Measurements from ENCODE around the gene TXNRD1. TPM values are rescaled to one million over a fixed set of nuclear protein-coding genes. Genes with fewer than 3 reads are reported as not detected.
"Not testable (repeated sequence)": the region's sequence is repeated elsewhere in the genome, so short reads cannot be mapped to it uniquely, and the experiment has no call there.

Gene TXNRD1
- total RNA-seq, 4 donors from 2014 or later: 111 to 140 (median 128) TPM

- no peak for DNase-seq (ENCODE audit: low spot score in 2 of 2)
- no peak for TF ChIP-seq EP300 (IDR thresholded peaks at IDR 0.05)
- TF ChIP-seq, protein P1, sequence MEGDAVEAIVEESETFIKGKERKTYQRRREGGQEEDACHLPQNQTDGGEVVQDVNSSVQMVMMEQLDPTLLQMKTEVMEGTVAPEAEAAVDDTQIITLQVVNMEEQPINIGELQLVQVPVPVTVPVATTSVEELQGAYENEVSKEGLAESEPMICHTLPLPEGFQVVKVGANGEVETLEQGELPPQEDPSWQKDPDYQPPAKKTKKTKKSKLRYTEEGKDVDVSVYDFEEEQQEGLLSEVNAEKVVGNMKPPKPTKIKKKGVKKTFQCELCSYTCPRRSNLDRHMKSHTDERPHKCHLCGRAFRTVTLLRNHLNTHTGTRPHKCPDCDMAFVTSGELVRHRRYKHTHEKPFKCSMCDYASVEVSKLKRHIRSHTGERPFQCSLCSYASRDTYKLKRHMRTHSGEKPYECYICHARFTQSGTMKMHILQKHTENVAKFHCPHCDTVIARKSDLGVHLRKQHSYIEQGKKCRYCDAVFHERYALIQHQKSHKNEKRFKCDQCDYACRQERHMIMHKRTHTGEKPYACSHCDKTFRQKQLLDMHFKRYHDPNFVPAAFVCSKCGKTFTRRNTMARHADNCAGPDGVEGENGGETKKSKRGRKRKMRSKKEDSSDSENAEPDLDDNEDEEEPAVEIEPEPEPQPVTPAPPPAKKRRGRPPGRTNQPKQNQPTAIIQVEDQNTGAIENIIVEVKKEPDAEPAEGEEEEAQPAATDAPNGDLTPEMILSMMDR (IDR thresholded peaks at IDR 0.05): no peak
- no peak for TF ChIP-seq POLR2A (IDR thresholded peaks at IDR 0.05)
- Histone ChIP-seq H3K4me3 (no peak overlapping the region), H3K27me3 (no peaks in the 10 kb centered on the region), H3K4me1 (no peaks in the 10 kb centered on the region), H3K9me3 (peaks cover 0 to 5% (median 0%) of the 10 kb centered on the region in 4 donors), H3K27ac (no peak overlapping the region), H3K36me3 (no peaks in the 10 kb centered on the region)
- WGBS, 2 donors: 71 to 75% methylated on average over 19 of the region's 19 CpGs
Measured at GRCh38 chr12:104204690-104205480, 10.7 kb upstream of the TXNRD1 start.

DNA sequence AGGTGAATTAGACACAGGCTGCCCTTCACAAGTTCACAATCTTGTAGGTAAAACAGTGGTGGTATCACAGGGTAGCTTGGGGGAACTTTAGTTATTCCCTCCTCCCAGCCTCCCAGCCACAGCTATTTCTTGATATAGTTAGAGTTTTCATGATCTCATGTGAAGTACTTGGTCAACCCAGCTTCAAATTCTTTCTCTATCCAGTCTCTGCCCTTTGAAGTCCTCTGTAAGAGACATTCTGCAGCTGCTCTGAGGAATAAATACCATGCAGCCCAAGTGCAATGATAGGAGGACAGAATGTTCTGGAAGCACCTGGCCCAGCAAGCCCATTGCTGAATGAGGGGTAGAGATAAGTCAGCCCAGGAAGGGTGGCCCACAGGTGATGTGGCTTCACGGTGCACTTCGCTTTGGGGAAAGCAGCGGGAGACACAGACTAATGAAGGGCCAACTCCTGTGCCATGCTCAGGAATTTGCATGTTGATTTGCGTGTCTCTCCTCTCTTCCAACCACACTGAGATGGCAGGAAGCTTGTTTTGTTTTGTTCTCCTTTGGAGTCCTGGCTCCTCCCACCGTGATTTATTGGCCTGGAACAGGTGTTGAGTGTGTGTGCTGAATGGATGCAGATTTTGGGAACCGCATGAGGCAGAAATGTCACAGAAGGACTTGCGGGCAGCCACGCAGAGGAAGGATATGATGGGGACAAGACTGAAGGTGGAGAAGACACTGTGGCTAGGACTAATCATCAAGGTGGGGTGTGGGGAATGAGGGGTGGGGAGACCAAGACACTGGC is 8.0 kb upstream of the TXNRD1 start:
- Histone ChIP-seq H3K9me3 (no peaks in the 10 kb centered on the region), H3K4me3 (no peak overlapping the region), H3K4me1 (no peaks in the 10 kb centered on the region), H3K36me3 (no peaks in the 10 kb centered on the region), H3K27ac (no peak overlapping the region), H3K27me3 (no peaks in the 10 kb centered on the region)
- no peak for DNase-seq (ENCODE audit: low spot score in 2 of 2)
- TF ChIP-seq POLR2A (IDR thresholded peaks at IDR 0.05): no peak
- TF ChIP-seq, protein P1 (IDR thresholded peaks at IDR 0.05): no peak
- TF ChIP-seq EP300 (IDR thresholded peaks at IDR 0.05): no peak
- WGBS, 2 donors: 78 to 86% methylated on average over 8 of the region's 8 CpGs

DNA sequence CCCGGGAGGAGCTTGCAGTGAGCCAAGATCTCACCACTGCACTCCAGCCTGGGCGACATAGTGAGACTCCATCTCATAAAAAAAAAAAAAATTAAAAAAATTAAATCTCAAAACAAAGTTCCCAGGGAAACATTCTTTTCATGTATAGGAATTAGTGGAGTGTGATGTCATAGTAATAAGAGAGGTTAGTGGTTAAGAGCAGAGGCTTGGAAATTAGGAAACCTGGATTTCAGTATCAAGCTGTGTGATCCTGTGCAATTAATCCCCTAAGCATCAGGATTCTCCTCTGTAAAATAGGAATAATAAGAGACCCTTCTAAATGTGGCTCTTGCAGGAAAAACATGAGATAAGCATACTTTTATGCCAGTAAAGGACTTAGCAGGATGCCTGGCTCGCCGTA is 3.1 kb upstream of the TXNRD1 start:
- DNase-seq (ENCODE audit: low spot score in 2 of 2): no peak
- 86 to 87% methylated on average over 4 of the region's 4 CpGs for WGBS, 2 donors
- TF ChIP-seq, protein P1 (IDR thresholded peaks at IDR 0.05): no peak
- Histone ChIP-seq H3K27ac (no peak overlapping the region), H3K9me3 (no peaks in the 10 kb centered on the region), H3K27me3 (no peaks in the 10 kb centered on the region), H3K4me1 (peaks cover 0 to 6% (median 3%) of the 10 kb centered on the region in 4 donors), H3K4me3 (no peak overlapping the region), H3K36me3 (no peaks in the 10 kb centered on the region)

DNA sequence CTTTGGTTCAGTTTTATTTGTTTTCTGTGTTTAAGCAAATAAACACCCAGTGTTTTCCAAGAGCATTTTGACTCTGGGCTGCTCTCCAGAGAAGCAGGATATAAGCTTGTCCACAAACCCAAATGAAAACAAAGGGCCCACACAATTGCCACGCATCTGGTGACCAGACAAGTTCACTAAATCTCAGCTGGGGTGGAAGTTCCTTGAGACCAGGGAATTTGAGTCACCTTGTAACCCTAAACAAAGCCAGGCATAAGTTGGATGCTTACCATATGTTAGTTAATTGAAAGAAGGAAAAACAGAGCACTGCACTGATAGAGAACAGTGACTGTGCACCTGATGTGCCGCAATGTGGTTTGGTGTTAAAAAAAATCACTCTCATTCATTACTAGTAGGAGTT is 1.6 kb upstream of the TXNRD1 start:
- no peaks in the 10 kb centered on the region for H3K27me3 ChIP-seq
- no peaks in the 10 kb centered on the region for H3K36me3 ChIP-seq
- H3K9me3 ChIP-seq: no peaks in the 10 kb centered on the region
- H3K27ac ChIP-seq: no peak overlapping the region
- H3K4me3 ChIP-seq: no peak overlapping the region
- no peak for TF ChIP-seq POLR2A (IDR thresholded peaks at IDR 0.05)
- peak in 1 of 2 donors; percentile 31 for TF ChIP-seq EP300 (IDR thresholded peaks at IDR 0.05)
- TF ChIP-seq, protein P1 (IDR thresholded peaks at IDR 0.05): no peak
- WGBS, 2 donors: 67 to 74% methylated on average over 2 of the region's 2 CpGs
- DNase-seq (ENCODE audit: low spot score in 2 of 2): peak in 1 of 2 donors; percentile 30
- peaks cover 0 to 7% (median 3%) of the 10 kb centered on the region in 4 donors for H3K4me1 ChIP-seq

- 100% methylated on average over 1 of the region's 1 CpG for WGBS, 2 donors
- H3K4me3 ChIP-seq: peak overlapping the region in 2 of 4 donors; percentile 52 to 58
- H3K27ac ChIP-seq: peak overlapping the region in 3 of 4 donors; percentile 75 to 85 (median 85)
- DNase-seq (ENCODE audit: low spot score in 2 of 2): no peak
- H3K27me3 ChIP-seq: no peaks in the 10 kb centered on the region
- TF ChIP-seq POLR2A (IDR thresholded peaks at IDR 0.05): no peak
- no peak for TF ChIP-seq EP300 (IDR thresholded peaks at IDR 0.05)
- TF ChIP-seq, protein P1 (IDR thresholded peaks at IDR 0.05): no peak
- no peaks in the 10 kb centered on the region for H3K36me3 ChIP-seq
- H3K9me3 ChIP-seq: no peaks in the 10 kb centered on the region
- H3K4me1 ChIP-seq: peaks cover 0 to 23% (median 8%) of the 10 kb centered on the region in 4 donors
Measured at GRCh38 chr12:104216521-104216924, 944 bp downstream of the TXNRD1 start.

GRCh38 chr12:104218506-104218905 is 2.9 kb downstream of the TXNRD1 start:
- H3K9me3 ChIP-seq; H3K4me3 ChIP-seq; H3K36me3 ChIP-seq; DNase-seq (ENCODE audit: low spot score in 2 of 2); H3K27me3 ChIP-seq: not testable (repeated sequence)
- Histone ChIP-seq H3K27ac (peak overlapping the region; percentile 46 to 86 (median 70)), H3K4me1 (peaks cover 0 to 23% (median 8%) of the 10 kb centered on the region in 4 donors)
- 98 to 100% methylated on average over 2 of the region's 2 CpGs for WGBS, 2 donors
